ENCODE results near the gene ANKRD24.

DNA sequence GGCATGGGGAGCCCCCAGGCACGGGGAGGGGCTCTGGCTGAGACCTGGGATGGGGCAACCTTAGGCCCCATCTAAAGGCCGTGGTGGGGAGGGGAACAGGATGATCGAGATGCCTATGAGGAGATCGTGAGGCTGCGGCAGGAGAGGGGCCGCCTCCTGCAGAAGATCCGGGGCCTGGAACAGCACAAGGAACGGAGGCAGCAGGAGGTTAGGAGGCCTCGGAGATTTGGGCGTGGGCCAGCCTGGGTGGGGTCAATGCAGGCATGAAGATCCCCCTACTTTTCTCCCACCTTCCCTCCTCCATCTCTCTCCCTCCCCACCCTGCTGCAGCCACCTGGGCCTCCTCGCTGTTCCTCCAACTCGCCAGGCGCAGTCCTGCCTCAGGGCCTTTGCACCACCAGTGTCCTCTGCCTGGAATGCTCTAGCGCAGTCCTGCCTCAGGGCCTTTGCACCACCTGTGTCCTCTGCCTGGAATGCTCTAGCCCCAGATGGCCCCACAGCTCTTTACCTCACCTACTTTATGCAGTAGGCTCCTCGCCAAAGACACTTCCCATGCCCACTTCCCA lies 27.8 kb downstream of the ANKRD24 start:
- TF ChIP-seq EZH2 (IDR thresholded peaks at IDR 0.05; ENCODE audit: borderline replicate concordance, low read length) = no peak
- TF ChIP-seq, protein P1, sequence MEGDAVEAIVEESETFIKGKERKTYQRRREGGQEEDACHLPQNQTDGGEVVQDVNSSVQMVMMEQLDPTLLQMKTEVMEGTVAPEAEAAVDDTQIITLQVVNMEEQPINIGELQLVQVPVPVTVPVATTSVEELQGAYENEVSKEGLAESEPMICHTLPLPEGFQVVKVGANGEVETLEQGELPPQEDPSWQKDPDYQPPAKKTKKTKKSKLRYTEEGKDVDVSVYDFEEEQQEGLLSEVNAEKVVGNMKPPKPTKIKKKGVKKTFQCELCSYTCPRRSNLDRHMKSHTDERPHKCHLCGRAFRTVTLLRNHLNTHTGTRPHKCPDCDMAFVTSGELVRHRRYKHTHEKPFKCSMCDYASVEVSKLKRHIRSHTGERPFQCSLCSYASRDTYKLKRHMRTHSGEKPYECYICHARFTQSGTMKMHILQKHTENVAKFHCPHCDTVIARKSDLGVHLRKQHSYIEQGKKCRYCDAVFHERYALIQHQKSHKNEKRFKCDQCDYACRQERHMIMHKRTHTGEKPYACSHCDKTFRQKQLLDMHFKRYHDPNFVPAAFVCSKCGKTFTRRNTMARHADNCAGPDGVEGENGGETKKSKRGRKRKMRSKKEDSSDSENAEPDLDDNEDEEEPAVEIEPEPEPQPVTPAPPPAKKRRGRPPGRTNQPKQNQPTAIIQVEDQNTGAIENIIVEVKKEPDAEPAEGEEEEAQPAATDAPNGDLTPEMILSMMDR (conservative IDR thresholded peaks at IDR 0.05 in 1 of 2, IDR thresholded peaks at IDR 0.05 in 1 of 2; ENCODE audit: extremely low read depth in 1 of 2, insufficient read depth in 1 of 2, low read depth in 1 of 2, low read length in 2 of 2) = no peak
